Epithelial cell of proximal tubule (primary cell): ENCODE measurements around the gene DTNB. TPM values are rescaled to one million over a fixed set of nuclear protein-coding genes. Genes with fewer than 3 reads are reported as not detected.

Experiments used
- DNase-seq: peaks from one replicate; pipeline ENCODE4 v3.0.0-alpha.2; 2011; ENCODE audit warnings: low read depth
- H3K4me3 ChIP-seq: 2 replicates; pipeline ENCODE4 v1.5.1; 2011; ENCODE audit warnings: low read depth, mild to moderate bottlenecking, low read length
- CTCF ChIP-seq: conservative IDR thresholded peaks from 2 replicates; pipeline ENCODE4 v1.5.1; 2012; ENCODE audit warnings: low read depth, mild to moderate bottlenecking, low read length
- total RNA-seq: library from RNA; depleted of rRNA; stranded (reverse); fragments of >200 nt; gene quantifications from 2 replicates; pipeline ENCODE4 v1.2.3, GENCODE V29; 2015

The DTNB gene
- total RNA-seq, 1 donor from 2014 or later: 4.8 TPM

- DNase-seq: no peak
- no peak for TF ChIP-seq CTCF
- no peak overlapping the region for H3K4me3 ChIP-seq
Measured at GRCh38 chr2:25388491-25388890, 284.9 kb downstream of the DTNB start.

GRCh38 chr2:25387876-25388449 is 285.4 kb downstream of the DTNB start:
- no peak overlapping the region for H3K4me3 ChIP-seq
- no peak for DNase-seq
- TF ChIP-seq CTCF: no peak

DNA sequence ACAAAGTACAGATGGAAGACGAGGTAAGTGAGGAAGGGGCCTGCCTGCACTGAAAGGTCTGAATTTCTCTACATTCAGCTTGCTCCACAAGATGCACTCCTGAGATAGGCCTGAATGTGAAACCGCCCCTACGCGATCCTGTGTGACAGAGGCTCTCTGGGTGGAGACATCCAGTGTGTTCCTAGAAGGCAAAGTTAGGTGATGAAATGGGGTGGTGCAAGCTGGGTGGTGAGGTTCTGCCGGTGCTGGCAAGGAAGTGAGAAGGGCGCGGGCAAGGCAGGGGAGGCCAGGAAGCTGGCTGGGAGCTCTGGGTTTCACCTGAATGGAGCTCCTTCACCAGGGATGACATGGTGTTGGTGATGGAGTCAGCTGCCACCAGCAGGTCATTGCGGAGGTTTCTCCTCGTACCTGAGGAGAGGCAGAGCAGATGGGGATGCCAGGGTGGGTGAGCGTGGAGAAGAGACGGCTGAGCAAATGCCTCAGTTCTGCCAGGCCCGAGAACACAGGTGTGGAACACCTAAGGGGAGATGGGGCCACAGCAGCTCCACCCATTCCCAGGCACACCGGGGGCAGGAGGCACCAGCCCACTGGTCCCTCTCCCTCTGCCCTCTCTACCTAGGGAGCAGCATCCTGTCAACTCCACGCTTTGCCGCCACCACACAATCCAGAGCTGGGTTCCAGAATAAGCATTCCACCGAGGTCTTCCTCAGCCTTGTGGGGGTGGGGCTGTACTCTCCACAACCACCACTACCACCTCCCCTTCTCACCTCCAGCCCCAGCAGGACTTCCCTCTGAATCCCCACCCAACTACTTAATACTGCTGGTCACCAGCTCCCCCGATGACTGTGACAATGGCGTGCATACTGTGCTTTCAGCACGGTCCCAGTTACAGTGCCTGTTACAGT is 286.2 kb downstream of the DTNB start:
- no peak for DNase-seq
- H3K4me3 ChIP-seq: no peak overlapping the region
- no peak for TF ChIP-seq CTCF

- no peak overlapping the region for H3K4me3 ChIP-seq
- no peak for TF ChIP-seq CTCF
- DNase-seq: no peak
Measured at GRCh38 chr2:25385910-25386309, 287.5 kb downstream of the DTNB start.

DNA sequence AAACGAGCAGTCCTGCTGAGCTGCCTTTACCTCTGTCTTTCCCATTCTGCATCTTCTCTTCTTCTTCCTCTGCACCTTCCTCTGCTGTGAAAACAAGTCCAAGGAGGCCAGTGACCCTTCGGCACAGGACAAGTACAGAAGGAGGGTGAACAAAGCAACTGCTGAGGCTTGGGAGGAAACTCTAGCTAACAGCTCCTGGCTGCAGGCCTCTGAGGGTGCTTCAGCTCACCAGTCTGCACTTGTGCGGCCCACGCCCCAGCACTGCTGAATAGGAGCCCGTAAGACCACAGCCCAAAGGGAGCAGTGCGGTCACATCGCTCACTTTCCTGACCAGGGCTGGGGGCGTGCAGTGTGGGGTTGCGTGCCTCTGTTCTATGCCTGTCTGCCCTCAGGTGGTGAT is 289.6 kb downstream of the DTNB start:
- no peak for DNase-seq
- H3K4me3 ChIP-seq: no peak overlapping the region
- no peak for TF ChIP-seq CTCF

DNA sequence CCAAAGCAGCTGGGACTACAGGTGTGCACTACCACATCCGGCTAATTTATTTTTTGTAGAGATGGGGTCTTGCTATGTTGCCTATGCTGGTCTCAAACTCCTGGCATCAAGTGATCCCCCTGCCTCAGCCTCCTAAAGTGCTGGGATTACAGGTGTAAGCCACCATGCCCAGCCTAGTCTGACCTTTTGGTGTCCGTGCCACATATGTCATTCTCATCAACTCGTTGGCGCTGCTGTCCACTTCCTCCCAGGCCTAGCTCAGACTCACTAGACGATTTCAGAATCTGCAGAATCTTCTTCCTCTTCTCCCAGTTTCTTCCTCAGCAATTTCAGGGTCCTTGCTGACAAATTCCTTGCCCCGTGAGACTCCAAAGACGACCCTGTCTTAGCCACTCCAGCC is 291.9 kb downstream of the DTNB start:
- no peak for TF ChIP-seq CTCF
- DNase-seq: no peak
- H3K4me3 ChIP-seq: no peak overlapping the region
